Measurements from ENCODE around the gene BMP6.

DNA sequence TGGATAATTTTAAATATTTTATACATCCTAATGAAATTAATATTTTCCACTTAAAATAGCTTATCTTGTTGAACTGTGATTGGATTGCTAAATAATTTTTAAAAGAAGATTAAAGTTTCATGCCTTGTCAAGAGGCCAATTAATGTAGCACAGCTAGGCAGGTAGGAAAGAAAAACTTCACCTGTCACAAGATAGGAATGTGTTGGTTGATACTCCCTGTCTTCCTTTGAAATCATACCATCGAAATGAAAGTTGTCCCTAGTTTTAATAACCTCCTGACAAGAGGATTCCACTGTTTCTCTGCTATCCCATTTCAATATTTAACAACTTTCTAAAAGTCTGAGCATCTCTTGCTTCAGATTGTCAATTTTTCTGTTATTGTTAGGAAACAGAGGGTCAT is 80.8 kb downstream of the BMP6 start:
- TF ChIP-seq POLR2A (IDR thresholded peaks at IDR 0.05) (no peak), CTCF (IDR thresholded peaks at IDR 0.05) (no peak)
